Measurements from ENCODE around the gene CYP27C1.

DNA sequence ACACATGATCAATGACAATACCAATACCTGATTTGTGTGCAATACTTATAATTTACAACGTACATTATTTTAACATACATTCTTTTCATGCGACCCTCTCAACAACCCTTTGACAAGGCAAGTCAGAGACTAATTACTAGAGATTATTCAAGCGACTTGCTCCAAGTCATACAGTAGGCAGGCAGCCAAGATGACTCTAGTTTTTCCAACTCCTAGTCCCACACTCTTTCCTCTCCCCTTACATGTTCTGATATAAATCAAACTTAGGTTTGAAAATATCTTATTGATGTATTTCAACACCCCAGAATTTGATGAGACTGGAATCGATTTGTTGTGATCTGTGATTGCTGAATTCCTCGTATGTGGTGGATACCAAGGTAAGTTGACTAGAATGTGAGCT, 8.0 kb upstream of the CYP27C1 start:
- TF ChIP-seq POLR2A (IDR thresholded peaks at IDR 0.05; ENCODE audit: low read depth, low read length) (no peak), POLR2AphosphoS5 (IDR thresholded peaks at IDR 0.05; ENCODE audit: low read depth, low read length) (no peak), PAX5 (IDR thresholded peaks at IDR 0.05; ENCODE audit: insufficient read depth, low read length, severe bottlenecking) (no peak), TAF1 (IDR thresholded peaks at IDR 0.05; ENCODE audit: low read depth, low read length) (no peak), SPI1 (IDR thresholded peaks at IDR 0.05; ENCODE audit: low read depth, low read length) (no peak)

Measured in GM12891 (cell line).